ENCODE measurements around the gene DENND2C.

Gene DENND2C, protein sequence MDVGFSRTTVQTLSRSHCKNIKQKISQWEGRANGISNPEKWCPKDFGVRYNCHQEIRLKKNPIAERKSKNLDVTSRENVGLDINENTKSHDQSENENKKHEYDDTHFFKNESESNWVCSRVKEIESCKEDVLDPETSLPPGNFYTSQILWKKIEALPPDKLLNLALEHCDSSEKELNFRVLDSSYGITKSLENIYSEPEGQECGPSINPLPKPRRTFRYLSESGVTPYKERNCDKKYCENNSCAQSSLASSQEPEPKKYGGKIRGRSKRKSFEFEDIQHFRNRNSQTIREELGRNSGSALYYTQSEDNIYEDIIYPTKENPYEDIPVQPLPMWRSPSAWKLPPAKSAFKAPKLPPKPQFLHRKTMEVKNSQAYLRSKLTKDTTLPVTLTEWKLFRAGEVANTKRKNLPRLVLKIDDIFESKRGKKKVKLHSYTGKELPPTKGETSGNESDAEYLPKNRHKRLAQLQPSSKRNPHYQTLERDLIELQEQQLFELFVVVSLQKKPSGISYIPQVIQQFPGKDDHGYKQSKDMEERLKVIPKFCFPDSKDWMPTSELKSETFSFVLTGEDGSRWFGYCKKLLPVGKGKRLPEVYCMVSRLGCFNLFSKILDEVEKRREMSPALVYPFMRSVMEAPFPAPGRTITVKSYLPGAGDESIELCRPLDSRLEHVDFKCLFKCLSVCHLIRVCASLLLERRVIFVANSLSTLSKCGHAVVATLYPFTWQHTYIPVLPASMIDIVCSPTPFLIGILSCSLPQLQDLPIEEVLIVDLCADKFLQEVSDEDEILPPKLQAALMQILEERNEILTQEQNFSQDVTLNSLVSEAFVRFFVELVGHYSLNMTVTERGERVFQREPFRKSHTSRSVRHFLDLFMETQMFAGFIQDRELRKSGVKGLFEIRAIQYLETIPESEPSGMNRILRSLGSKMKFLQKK

DNA sequence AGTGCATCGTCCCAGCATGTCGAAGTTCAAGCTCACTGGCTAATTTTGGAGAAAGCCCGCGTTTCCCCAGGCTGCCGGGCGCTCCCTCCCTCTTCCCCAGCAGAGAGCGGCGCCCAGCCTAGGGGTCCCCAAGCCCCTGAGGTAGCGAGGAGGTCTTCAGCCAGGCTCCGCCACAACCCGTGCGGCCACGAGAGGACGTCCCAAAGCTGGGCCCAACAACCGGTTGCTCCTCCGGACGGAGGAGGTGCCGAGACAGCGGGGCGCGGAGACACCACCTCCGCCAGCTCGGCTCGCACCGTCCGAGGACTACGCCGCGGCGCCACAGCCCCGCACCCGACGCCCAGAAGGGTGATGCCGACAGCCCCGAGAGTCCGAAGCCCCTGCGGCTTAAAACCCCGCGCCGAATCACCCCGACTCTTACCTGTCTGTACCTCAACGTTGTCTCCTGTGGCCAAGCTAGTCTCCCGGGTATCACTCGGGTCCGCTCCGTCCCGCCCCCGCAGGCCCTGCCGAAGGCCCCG, at the start of gene DENND2C:
Gene DENND2C (minus strand): TSS at position 488 of the 521 bp plus-strand sequence. CDS start 44,065 bp downstream, outside the sequence.
- Mint-ChIP-seq H3K4me1 (peaks cover 6% of the 10 kb centered on the region), H3K4me3 (peak within 1 kb of the TSS; percentile 97), H3K27me3 (peaks cover 4% of the 10 kb centered on the region), H3K36me3 (peaks cover 2% of the 10 kb centered on the region), H3K9me3 (no peaks in the 10 kb centered on the region), H3K27ac (peak within 1 kb of the TSS; percentile 24)

DNA sequence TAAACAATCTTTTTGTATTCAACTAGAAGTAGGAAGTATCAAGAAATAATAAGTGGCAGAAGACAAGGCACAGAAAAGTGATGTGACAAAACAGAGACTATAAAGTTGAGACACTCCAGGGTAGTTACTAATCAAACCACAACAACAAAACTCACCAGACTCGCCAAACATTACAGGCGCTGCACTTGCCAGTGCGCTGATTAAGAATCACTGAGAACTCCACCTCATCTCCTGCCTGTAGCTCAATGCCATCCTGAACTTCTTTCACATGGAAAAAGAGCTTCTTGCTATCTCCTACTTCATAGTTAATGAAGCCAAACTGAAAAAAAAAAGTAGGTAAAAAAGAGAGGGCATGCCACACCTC, 49.6 kb upstream of the DENND2C start:
- Mint-ChIP-seq H3K4me3 (no peak overlapping the region), H3K27me3 (no peaks in the 10 kb centered on the region), H3K36me3 (peaks cover 28% of the 10 kb centered on the region), H3K9me3 (no peaks in the 10 kb centered on the region), H3K4me1 (peaks cover 24% of the 10 kb centered on the region), H3K27ac (peak overlapping the region; percentile 81)

DNA sequence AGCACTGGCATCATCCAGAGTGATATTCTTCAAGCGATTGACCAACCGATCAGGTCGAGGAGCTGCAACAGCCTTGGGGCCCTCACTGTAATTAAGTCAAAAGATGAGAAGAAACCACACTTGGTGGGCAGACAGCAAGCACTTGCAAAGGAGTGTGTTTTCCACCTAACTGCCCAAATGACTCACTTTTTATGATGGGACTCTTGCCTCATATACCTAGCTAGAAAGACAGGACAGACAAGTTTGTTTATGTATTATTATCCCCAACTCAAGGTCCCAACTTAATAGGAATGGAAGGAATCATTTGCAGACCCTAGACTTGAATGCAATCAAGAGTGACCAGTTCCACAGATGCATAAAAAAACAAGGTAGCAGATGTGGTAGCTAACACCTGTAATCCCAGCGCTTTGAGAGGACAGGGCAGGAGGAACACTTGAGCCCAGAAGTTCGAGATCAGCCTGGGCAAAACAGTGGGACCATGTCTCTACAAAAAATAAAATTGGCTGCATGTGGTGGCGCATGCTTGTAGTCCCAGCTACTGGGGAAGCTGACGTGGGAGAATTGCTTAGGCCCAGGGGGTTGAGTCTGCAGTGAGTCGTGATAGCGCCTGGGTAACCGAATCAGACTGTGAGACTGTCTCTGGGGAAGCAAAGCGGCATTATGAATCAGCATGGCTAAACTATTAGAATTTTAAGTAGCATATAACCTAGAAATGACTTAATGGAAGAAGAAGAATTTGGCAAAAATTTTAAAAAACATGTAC, 49.0 kb upstream of the DENND2C start:
- Mint-ChIP-seq H3K4me3 (no peak overlapping the region), H3K36me3 (peaks cover 24% of the 10 kb centered on the region), H3K4me1 (peaks cover 29% of the 10 kb centered on the region), H3K9me3 (no peaks in the 10 kb centered on the region), H3K27me3 (no peaks in the 10 kb centered on the region), H3K27ac (peak overlapping the region; percentile 81)

DNA sequence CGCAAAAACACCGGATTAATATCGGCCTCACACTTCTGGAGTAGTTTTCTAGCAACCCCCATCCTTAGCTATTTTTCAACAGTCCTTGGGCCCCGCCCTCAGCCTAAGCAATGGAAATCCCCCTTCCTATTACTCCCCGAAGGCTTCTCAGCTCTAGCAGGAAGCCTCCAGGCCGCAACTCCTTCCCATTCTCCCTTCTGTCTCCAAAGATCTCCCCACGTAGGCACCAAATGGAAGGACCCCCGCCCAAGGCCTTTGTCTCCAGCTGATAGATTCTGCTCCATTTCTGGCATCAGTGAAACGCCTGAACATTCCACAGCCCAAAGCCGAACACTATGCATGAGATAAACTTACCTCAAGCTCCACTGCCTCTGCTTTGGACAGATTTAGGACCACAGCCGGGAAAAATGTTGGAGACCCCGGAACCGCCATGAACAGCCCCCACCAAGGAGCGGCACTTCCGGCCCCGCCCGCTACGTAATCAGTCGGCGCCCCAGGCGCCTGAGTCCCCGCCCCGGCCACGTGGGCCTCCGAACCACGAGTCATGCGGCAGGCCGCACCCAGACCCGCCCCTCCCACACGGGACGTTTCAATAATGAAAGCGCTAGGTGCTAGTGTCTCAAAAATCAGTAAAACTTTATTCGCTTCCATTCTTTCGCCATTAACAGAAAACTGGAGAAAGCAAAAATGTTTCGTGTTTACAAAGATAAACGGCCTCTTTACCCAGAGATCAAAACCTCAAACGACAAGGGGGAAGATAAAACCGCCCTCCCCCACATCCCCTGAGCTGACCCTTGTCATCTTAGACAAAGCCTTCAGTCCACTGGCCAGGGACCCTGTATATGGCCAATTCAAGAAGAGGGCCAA, 46.7 kb upstream of the DENND2C start, which contains the start of gene NRAS:
Gene NRAS (minus strand): TSS at position 468 of the 867 bp plus-strand sequence. CDS start 611 bp downstream, outside the sequence.
- Mint-ChIP-seq H3K4me3 (peak within 1 kb of the TSS; percentile 99), H3K4me1 (peaks cover 36% of the 10 kb centered on the region), H3K36me3 (peaks cover 22% of the 10 kb centered on the region), H3K27me3 (no peaks in the 10 kb centered on the region), H3K9me3 (no peaks in the 10 kb centered on the region), H3K27ac (peak within 1 kb of the TSS; percentile 97)

DNA sequence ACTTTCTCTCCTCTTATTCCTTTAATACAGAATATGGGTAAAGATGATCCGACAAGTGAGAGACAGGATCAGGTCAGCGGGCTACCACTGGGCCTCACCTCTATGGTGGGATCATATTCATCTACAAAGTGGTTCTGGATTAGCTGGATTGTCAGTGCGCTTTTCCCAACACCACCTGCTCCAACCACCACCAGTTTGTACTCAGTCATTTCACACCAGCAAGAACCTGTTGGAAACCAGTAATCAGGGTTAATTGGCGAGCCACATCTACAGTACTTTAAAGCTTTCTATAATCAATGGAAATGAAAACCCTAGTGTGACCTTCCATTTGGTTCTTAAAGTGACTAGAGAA, 46.1 kb upstream of the DENND2C start:
- H3K36me3 Mint-ChIP-seq = peaks cover 19% of the 10 kb centered on the region
- H3K27ac Mint-ChIP-seq = peak overlapping the region; percentile 97

DNA sequence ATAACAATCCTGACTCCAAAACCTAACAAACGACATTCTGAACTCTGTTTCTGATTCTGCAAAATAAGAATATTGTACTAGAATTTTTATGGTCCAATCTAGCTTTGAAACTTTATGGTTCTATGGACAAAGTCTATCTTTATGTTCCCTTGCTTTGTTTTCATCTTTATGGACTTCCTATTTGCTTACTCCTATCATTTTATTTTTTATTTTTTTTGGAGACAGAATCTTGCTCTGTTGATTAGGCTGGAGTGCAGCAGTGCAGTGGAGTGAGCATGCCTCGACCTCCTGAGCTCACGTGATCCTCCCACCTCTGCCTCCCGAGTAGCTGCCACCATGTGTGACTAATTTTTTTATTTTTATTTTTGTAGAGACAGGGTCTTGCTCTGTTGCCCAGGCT, 43.1 kb upstream of the DENND2C start:
- H3K4me1 Mint-ChIP-seq = peaks cover 28% of the 10 kb centered on the region
- H3K36me3 Mint-ChIP-seq = peaks cover 23% of the 10 kb centered on the region

More for the DNA sequence above, 46.1 kb upstream of the DENND2C start:
- no peaks in the 10 kb centered on the region for H3K27me3 Mint-ChIP-seq
- H3K4me3 Mint-ChIP-seq = peak overlapping the region; percentile 99
- peaks cover 36% of the 10 kb centered on the region for H3K4me1 Mint-ChIP-seq
- H3K9me3 Mint-ChIP-seq = no peaks in the 10 kb centered on the region

DNA sequence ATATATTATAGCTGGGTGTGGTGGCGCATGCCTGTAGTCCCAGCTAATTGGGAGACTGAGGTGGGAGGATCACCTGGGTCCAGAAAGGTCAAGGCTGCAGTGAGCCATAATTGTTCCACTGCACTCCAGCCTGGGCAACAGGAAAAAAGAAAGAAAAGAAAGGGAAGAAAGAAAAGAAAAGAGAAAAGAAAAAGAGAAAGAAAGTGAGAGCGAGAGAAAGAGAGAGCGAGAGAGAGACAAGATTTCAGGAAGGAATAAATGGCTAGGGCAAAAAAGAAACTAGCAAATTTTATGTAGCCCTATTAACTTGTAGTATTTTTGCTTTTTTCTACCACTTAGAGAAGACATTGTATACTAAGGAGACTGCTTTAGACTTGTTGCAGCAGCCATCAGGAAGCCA, 40.5 kb upstream of the DENND2C start:
- peaks cover 17% of the 10 kb centered on the region for H3K4me1 Mint-ChIP-seq
- H3K27me3 Mint-ChIP-seq = no peaks in the 10 kb centered on the region
- H3K9me3 Mint-ChIP-seq = no peaks in the 10 kb centered on the region
- no peak overlapping the region for H3K4me3 Mint-ChIP-seq
- peaks cover 20% of the 10 kb centered on the region for H3K36me3 Mint-ChIP-seq
- H3K27ac Mint-ChIP-seq = no peak overlapping the region

More for the DNA sequence above, 43.1 kb upstream of the DENND2C start:
- H3K4me3 Mint-ChIP-seq = no peak overlapping the region
- no peak overlapping the region for H3K27ac Mint-ChIP-seq
- no peaks in the 10 kb centered on the region for H3K27me3 Mint-ChIP-seq
- H3K9me3 Mint-ChIP-seq = no peaks in the 10 kb centered on the region

DNA sequence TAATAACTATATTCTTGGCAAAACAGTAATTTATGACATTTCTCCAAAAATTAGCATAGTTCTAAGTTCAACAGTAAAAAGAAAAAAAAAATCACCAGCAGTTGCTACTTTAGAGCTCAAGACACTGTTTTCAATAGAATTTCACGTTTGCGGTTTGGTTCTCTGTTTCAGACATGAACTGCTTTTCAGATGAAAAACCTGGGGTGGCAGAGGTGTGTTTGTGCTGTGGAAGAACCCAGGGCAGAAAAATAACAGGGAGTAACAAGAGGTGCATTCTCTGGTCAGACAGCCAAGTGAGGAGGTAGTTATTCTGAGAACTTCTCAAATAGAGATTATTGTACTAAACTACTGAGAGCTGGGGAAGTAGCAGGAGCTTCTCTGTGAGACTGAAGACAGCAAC, 37.8 kb upstream of the DENND2C start:
- Mint-ChIP-seq H3K9me3 (no peaks in the 10 kb centered on the region), H3K4me3 (no peak overlapping the region), H3K27ac (no peak overlapping the region), H3K4me1 (peaks cover 6% of the 10 kb centered on the region), H3K36me3 (peaks cover 16% of the 10 kb centered on the region), H3K27me3 (no peaks in the 10 kb centered on the region)

DNA sequence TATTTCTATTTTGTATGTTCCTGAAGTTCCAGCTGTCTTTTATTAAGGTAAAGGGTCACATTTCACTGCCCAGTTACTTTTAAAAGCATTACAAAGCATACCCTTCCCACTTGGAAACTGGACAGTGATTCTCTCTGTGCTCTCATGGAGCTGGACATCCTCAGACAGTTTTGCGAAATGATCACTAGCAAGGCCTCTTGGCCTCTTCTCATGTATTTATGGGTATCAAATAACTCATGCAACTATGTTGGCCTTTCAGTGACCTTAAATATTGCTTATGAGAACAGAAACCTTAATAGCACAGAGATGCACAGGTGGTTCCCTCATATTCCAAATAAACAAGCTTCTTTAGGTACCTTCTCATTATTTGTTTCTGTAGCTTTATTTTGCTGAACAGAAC, 33.4 kb upstream of the DENND2C start:
- Mint-ChIP-seq H3K27me3 (no peaks in the 10 kb centered on the region), H3K9me3 (no peaks in the 10 kb centered on the region), H3K4me3 (no peak overlapping the region), H3K27ac (no peak overlapping the region), H3K36me3 (peaks cover 7% of the 10 kb centered on the region), H3K4me1 (peaks cover 6% of the 10 kb centered on the region)

DNA sequence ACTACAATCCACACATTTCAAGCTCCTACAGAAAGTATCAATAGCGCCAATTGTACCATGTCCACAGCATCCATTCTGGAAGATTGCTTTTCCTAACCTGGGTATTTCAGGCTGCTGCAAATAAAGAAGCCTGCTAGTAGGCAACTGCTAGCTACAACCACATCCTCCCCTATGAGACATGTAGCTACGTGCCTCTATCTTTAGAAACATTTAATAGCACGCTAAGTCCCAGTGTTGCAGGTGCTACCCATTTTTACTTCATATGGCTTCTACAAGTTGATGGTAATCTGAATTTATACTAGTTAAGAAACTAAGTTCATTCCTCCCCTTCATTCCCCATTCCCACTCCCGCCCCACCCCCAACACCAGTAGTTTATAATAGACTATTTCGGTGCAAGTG, 32.9 kb upstream of the DENND2C start:
- H3K36me3 Mint-ChIP-seq = peaks cover 6% of the 10 kb centered on the region
- H3K4me1 Mint-ChIP-seq = peaks cover 6% of the 10 kb centered on the region
- H3K27me3 Mint-ChIP-seq = no peaks in the 10 kb centered on the region
- H3K9me3 Mint-ChIP-seq = no peaks in the 10 kb centered on the region
- H3K27ac Mint-ChIP-seq = no peak overlapping the region
- no peak overlapping the region for H3K4me3 Mint-ChIP-seq

DNA sequence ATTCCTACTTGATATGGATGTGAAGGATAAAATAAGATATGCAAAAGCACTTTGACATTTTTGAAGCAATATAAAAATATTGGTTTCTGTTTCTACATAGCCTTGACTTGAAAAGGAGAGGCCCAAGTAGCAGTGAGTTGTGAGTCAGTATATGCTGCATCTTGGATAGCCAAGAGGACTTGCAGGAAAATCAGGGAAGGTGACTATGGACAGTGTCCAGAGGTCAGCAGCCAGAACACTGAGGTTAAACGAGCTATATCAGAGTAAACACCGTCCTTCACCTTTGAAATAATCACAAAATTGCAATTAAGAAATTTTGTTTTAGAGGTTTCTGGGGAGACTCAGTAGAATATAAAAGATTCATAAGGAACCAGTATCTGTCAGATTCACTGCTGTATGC, 32.1 kb upstream of the DENND2C start:
- H3K4me1 Mint-ChIP-seq = peaks cover 1% of the 10 kb centered on the region
- H3K9me3 Mint-ChIP-seq = no peaks in the 10 kb centered on the region
- H3K27me3 Mint-ChIP-seq = peaks cover 1% of the 10 kb centered on the region
- H3K4me3 Mint-ChIP-seq = no peak overlapping the region
- peaks cover under 1% of the 10 kb centered on the region for H3K36me3 Mint-ChIP-seq
- H3K27ac Mint-ChIP-seq = no peak overlapping the region

DNA sequence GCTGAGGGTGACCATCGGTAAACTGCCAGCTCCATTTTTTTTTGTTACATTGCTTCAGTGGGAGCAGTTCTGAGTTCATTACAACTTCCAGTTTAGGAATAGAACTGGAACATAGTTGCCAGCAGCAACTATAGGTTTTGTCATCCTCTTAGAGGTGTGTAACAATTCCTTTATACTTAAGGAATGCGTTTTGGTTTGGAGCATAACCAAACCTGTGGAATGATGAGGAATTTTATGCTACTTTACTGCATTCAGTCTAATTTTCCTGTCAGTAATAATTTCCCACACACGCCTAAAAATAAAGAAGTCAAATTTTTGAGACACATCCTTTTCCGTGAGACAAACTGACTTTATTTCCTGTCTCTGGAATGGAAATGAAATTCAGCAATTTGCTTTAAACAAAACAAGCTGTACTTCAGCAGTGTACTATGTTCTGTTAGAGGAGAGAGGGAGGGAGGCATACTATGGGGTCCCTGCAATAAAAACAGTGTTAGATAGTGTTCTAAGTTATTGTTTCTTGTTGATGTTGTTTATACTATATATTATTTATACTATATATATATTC, 30.3 kb upstream of the DENND2C start:
- H3K36me3 Mint-ChIP-seq = no peaks in the 10 kb centered on the region
- H3K27me3 Mint-ChIP-seq = peaks cover 3% of the 10 kb centered on the region
- no peak overlapping the region for H3K27ac Mint-ChIP-seq
- H3K4me1 Mint-ChIP-seq = no peaks in the 10 kb centered on the region
- H3K9me3 Mint-ChIP-seq = no peaks in the 10 kb centered on the region
- H3K4me3 Mint-ChIP-seq = no peak overlapping the region

DNA sequence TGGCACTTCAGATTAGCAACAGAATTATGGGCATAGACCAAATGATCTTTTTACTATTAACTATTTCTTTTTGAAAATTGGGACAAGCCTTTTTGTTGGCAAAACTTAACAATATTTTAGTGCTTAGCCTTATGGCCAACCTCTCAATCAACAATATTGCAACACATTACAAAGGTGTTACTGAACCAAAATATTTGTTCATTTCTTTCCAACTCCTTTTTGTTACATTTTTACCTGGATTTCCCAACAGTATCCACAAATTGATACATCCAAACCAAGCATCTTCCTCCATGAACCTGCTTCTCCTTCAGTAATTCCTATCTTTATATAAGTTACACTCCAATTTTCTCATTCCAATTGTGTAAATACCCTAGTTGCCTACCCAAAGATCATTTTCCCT, 27.0 kb upstream of the DENND2C start:
- Mint-ChIP-seq H3K27ac (no peak overlapping the region), H3K36me3 (no peaks in the 10 kb centered on the region), H3K4me3 (no peak overlapping the region), H3K27me3 (peaks cover 3% of the 10 kb centered on the region), H3K4me1 (no peaks in the 10 kb centered on the region), H3K9me3 (no peaks in the 10 kb centered on the region)

DNA sequence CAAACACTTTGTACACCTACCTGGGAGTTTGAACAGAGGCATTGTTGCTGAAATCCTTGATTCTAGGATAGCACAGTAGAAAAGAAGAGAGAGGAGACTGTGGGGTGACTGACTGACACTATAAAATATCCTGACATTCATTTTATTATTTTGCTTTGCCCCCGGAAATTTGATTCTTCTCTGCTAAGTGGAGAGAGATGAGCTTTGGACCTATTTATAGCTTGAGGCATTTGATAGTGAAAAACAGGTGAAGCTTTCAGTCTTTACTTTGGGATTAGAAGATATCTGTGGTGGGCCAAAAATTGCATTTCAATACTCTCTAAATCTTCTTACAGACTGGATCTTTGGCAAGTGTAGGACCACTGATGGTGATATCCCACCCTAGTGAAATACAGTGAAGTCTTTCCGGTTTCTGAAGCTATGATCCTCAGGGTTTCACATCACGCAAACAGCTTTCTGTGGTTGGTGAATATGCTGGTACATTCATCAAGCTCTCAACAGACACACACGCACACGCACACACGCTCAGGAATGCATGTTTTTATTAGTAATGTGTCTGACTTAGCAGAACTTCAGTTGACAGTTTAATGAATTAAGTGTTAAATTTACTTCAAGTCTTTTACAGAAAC, 25.7 kb upstream of the DENND2C start, which contains the start of gene AMPD1:
Gene AMPD1 (minus strand): TSS at position 117 of the 629 bp plus-strand sequence. CDS start 75 bp downstream, at position 42.
- Mint-ChIP-seq H3K36me3 (no peaks in the 10 kb centered on the region), H3K4me1 (no peaks in the 10 kb centered on the region), H3K27ac (no peak within 1 kb of the TSS), H3K27me3 (peaks cover 3% of the 10 kb centered on the region), H3K9me3 (no peaks in the 10 kb centered on the region), H3K4me3 (no peak within 1 kb of the TSS)
